GM06990 (cell line): ENCODE results near the gene MICALL1.

ENCODE experiments used
- DNase-seq: peaks from one replicate; pipeline ENCODE4 v3.0.0-alpha.2; 2011; ENCODE audit not compliant: insufficient read length; ENCODE audit errors: extremely low read depth
- H3K27me3 ChIP-seq: replicated peaks from 2 replicates; pipeline ENCODE4 v1.6.0; 2011; ENCODE audit warnings: low read length; ENCODE audit not compliant: control insufficient read depth, insufficient read depth
- H3K36me3 ChIP-seq: 2 replicates; pipeline ENCODE4 v1.5.1; 2011; ENCODE audit warnings: low read length; ENCODE audit not compliant: control insufficient read depth, insufficient read depth
- H3K4me3 ChIP-seq: replicated peaks from 2 replicates; pipeline ENCODE4 v1.5.1; 2011; ENCODE audit warnings: low read depth, mild to moderate bottlenecking, control low read depth, low read length
- CTCF ChIP-seq: IDR thresholded peaks from 2 replicates; pipeline ENCODE4 v1.5.1; 2011; ENCODE audit warnings: low read length, control low read depth, mild to moderate bottlenecking, inconsistent platforms; ENCODE audit not compliant: insufficient read depth, poor library complexity, severe bottlenecking

MICALL1 gene

DNA sequence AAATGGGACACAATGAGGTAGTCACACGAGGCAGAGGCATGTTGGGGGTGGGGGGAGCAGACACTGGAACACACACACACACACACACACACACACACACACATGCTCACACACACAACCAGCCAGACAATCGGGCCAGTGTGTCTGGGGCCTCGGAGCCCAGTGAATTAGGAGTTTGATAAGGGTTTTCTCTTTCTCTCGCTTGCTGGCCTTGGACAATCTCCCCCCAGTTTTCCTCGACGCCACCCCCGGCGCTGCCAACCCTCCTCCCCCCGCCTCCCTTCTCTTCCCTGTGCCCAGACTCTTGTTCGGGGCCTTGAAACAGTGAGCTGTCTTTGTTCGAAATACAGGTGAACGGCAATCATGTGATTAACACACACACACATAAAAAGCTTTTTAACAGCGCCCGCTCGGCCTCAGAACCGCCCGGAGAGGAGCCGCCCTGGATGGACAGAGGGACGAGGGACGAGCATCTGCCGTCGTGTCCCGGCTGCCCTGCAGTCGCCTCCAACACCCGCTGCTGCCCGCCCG is 79.7 kb downstream of the MICALL1 start:
- no peak for TF ChIP-seq CTCF
- Histone ChIP-seq H3K36me3 (no peaks in the 10 kb centered on the region), H3K4me3 (no peak overlapping the region), H3K27me3 (no peaks in the 10 kb centered on the region)
- DNase-seq = no peak

- Histone ChIP-seq H3K36me3 (no peaks in the 10 kb centered on the region), H3K4me3 (no peak overlapping the region), H3K27me3 (no peaks in the 10 kb centered on the region)
- TF ChIP-seq CTCF = no peak
- DNase-seq = no peak
Measured at GRCh38 chr22:37986371-37986770, 80.3 kb downstream of the MICALL1 start.

GRCh38 chr22:37989146-37990045 is 83.3 kb downstream of the MICALL1 start:
- no peak for TF ChIP-seq CTCF
- DNase-seq = no peak
- no peak overlapping the region for H3K4me3 ChIP-seq
- no peaks in the 10 kb centered on the region for H3K36me3 ChIP-seq
- H3K27me3 ChIP-seq = no peaks in the 10 kb centered on the region

GRCh38 chr22:37990301-37990700 is 84.2 kb downstream of the MICALL1 start:
- H3K27me3 ChIP-seq = no peaks in the 10 kb centered on the region
- no peaks in the 10 kb centered on the region for H3K36me3 ChIP-seq
- no peak for TF ChIP-seq CTCF
- no peak for DNase-seq
- no peak overlapping the region for H3K4me3 ChIP-seq

- DNase-seq = no peak
- TF ChIP-seq CTCF = no peak
Measured at GRCh38 chr22:37990862-37991261, 84.8 kb downstream of the MICALL1 start.

More at GRCh38 chr22:37990862-37991261, 84.8 kb downstream of the MICALL1 start:
- Histone ChIP-seq H3K27me3 (no peaks in the 10 kb centered on the region), H3K4me3 (no peak overlapping the region), H3K36me3 (no peaks in the 10 kb centered on the region)
